ENCODE measurements around the gene POLDIP3. TPM values are rescaled to one million over a fixed set of nuclear protein-coding genes. Genes with fewer than 3 reads are reported as not detected.

POLDIP3 gene
- total and polyA plus RNA-seq, 2 experiments from 2014 or later: 31.4 to 40.3 TPM

DNA sequence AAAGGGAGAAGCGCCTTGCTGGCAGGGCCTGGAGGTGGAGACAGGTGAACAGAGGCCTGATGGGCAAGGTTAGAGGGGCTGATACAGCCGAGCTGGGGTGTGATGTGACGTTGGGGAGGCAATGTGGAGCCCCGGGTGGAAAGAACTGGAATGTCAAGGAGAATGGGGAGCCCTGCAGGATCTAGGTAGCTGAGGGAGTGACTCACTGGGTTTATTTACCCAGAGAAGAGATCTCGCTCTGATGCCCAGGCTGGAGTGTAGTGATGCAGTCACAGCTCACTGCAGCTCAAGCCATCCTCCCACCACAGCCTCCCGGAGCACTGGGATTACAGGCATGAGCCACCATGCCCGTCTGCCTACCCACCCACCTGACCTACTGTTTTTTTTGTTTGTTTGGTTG is 36.5 kb upstream of the POLDIP3 start:
- peaks cover 9% of the 10 kb centered on the region for H4K20me1 ChIP-seq (ENCODE audit: insufficient read depth, poor library complexity, severe bottlenecking)
- H3K27ac ChIP-seq: no peak overlapping the region
- peaks cover 36% of the 10 kb centered on the region for H3K79me2 ChIP-seq
- H3K4me3 ChIP-seq: no peak overlapping the region
- 84% methylated on average over 7 of the region's 7 CpGs for WGBS (ENCODE audit: low lambda C conversion rate, missing lambda C conversion rate)
- H3K4me2 ChIP-seq: no peak overlapping the region
- H3K9me2 ChIP-seq (replicated peaks; ENCODE audit: insufficient read depth): no peaks in the 10 kb centered on the region
- no peaks in the 10 kb centered on the region for H3K27me3 ChIP-seq
- no peaks in the 10 kb centered on the region for H3K9me3 ChIP-seq (ENCODE audit: low read depth)
- no peak for TF ChIP-seq EZH2phosphoT487 (IDR thresholded peaks at IDR 0.05; ENCODE audit: low read depth, severe bottlenecking, unreplicated experiment)
- no peak for TF ChIP-seq EZH2 (IDR thresholded peaks at IDR 0.05; ENCODE audit: borderline replicate concordance)
- TF ChIP-seq, protein P1, sequence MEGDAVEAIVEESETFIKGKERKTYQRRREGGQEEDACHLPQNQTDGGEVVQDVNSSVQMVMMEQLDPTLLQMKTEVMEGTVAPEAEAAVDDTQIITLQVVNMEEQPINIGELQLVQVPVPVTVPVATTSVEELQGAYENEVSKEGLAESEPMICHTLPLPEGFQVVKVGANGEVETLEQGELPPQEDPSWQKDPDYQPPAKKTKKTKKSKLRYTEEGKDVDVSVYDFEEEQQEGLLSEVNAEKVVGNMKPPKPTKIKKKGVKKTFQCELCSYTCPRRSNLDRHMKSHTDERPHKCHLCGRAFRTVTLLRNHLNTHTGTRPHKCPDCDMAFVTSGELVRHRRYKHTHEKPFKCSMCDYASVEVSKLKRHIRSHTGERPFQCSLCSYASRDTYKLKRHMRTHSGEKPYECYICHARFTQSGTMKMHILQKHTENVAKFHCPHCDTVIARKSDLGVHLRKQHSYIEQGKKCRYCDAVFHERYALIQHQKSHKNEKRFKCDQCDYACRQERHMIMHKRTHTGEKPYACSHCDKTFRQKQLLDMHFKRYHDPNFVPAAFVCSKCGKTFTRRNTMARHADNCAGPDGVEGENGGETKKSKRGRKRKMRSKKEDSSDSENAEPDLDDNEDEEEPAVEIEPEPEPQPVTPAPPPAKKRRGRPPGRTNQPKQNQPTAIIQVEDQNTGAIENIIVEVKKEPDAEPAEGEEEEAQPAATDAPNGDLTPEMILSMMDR (IDR thresholded peaks at IDR 0.05; ENCODE audit: poor library complexity): no peak
- no peak for DNase-seq (ENCODE audit: low spot score)
- peaks cover 26% of the 10 kb centered on the region for H3K4me1 ChIP-seq (ENCODE audit: insufficient read depth)
- H3K36me3 ChIP-seq (replicated peaks; ENCODE audit: insufficient read depth, low read depth): no peaks in the 10 kb centered on the region
- H2AFZ ChIP-seq: no peak overlapping the region

DNA sequence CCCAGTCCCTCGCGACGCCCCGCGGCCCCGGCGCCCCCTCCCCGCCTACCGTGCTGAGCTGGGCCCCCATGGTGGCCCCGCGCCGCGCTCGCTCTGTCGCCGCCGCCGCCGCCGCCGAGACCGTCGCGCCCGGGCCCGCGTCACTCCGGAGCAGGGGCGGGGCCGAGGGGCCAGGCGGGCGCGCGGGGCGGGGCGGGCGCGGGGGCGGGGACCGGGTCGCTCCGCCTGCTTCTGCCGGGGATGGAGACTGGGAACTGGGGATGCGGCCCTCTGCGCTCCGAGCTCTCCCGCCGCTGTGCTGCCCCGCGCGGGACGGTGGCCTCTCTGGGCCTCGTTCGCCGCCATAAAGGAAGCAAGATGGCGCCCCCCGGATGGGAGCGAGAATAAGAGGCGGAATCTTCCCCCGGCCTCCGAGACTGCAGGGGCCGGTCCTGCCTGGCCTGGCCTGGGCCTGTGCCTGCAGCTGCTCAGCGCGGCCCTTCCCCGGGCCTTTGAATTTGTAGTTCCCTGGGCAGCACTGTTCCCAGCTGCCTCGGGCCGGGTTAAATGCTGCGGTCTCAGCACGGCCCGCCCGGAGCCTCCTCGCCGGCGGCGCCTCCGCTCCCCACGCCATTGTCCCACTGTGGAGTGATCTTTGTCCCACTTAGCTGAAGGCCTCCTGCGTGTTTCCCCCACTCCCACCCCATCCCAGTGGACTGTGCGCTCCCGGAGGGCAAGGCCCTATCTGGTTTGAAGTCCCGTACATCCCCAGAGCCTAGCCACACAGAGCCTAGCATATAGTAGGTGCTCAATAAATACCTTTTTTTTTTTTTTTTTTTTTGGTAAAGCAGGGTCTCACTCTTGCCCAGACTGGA is 34.8 kb upstream of the POLDIP3 start, which contains the start of gene CYB5R3:
Gene CYB5R3 (minus strand): TSS at position 147 of the 854 bp plus-strand sequence. CDS start 77 bp downstream, at position 70.
- DNase-seq (ENCODE audit: low spot score): peak; percentile 93
- peaks cover 43% of the 10 kb centered on the region for H3K4me1 ChIP-seq (ENCODE audit: insufficient read depth)
- peak within 1 kb of the TSS; percentile 100 for H3K27ac ChIP-seq
- peak within 1 kb of the TSS; percentile 99 for H3K4me3 ChIP-seq
- 37% methylated on average over 16 of the region's 81 CpGs for WGBS (ENCODE audit: low lambda C conversion rate, missing lambda C conversion rate)
- H2AFZ ChIP-seq: peak within 1 kb of the TSS; percentile 84
- H4K20me1 ChIP-seq (ENCODE audit: insufficient read depth, poor library complexity, severe bottlenecking): peaks cover 19% of the 10 kb centered on the region
- H3K79me2 ChIP-seq: peaks cover 53% of the 10 kb centered on the region
- no peaks in the 10 kb centered on the region for H3K36me3 ChIP-seq (replicated peaks; ENCODE audit: insufficient read depth, low read depth)
- H3K9me3 ChIP-seq (ENCODE audit: low read depth): no peaks in the 10 kb centered on the region
- no peaks in the 10 kb centered on the region for H3K9me2 ChIP-seq (replicated peaks; ENCODE audit: insufficient read depth)
- H3K4me2 ChIP-seq: peak within 1 kb of the TSS; percentile 92
- no peaks in the 10 kb centered on the region for H3K27me3 ChIP-seq
- TF ChIP-seq, protein P1 (IDR thresholded peaks at IDR 0.05; ENCODE audit: poor library complexity): peak; percentile 19
- TF ChIP-seq EZH2phosphoT487 (IDR thresholded peaks at IDR 0.05; ENCODE audit: low read depth, severe bottlenecking, unreplicated experiment): no peak

DNA sequence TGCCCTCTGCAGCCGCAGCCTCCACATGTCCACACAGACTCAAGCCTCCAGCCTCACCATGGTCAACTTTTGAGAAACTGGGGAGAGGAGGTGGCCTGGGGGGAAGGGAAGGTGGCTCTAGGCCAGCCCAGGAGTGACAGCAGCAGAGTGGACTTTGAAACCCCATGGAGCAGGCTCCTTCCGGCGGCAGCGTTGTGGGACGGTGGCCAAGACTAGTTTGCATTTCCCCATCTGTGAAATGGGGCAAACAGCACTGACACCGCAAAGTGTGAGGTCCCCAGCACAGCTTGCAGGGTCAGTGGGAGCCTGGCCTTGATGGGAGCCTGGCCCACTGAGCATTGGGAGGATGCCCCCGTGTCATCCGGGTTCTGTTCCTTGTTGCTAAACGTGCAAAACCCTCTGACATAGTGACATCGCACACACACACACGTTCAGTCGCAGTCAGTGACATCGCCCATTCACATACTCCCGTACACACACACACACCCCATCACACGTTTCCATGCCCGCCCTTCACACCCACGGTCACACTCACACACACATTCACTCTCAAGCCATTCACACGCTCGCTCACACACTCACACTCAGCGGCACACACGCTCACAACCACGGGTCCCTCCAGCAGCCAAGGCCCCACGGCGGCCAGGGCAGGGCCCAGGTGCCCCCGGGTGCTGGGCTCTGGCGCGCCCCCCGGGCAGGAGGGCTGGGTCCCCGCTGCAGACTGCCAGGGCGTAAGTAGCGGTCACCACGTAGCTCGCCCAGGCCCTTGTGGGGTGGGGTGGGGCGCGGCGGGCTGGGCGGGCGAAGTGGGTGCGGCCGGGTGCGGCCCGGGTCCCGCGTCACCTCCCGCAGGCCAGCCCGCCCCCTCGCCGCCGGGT is 33.9 kb upstream of the POLDIP3 start:
- TF ChIP-seq EZH2 (IDR thresholded peaks at IDR 0.05; ENCODE audit: borderline replicate concordance) (no peak), EZH2phosphoT487 (IDR thresholded peaks at IDR 0.05; ENCODE audit: low read depth, severe bottlenecking, unreplicated experiment) (no peak)
- TF ChIP-seq, protein P1 (IDR thresholded peaks at IDR 0.05; ENCODE audit: poor library complexity): no peak
- Histone ChIP-seq H3K36me3 (replicated peaks; ENCODE audit: insufficient read depth, low read depth) (no peaks in the 10 kb centered on the region), H3K4me1 (ENCODE audit: insufficient read depth) (peaks cover 51% of the 10 kb centered on the region), H3K9me3 (ENCODE audit: low read depth) (no peaks in the 10 kb centered on the region), H3K4me2 (peak overlapping the region; percentile 92), H3K79me2 (peaks cover 61% of the 10 kb centered on the region), H4K20me1 (ENCODE audit: insufficient read depth, poor library complexity, severe bottlenecking) (peaks cover 28% of the 10 kb centered on the region), H3K4me3 (peak overlapping the region; percentile 99), H3K9me2 (replicated peaks; ENCODE audit: insufficient read depth) (no peaks in the 10 kb centered on the region), H3K27ac (peak overlapping the region; percentile 100), H2AFZ (peak overlapping the region; percentile 84), H3K27me3 (no peaks in the 10 kb centered on the region)
- peak; percentile 79 for DNase-seq (ENCODE audit: low spot score)
- WGBS (ENCODE audit: low lambda C conversion rate, missing lambda C conversion rate): 12% methylated on average over 28 of the region's 49 CpGs

Measured in hepatocyte (in vitro differentiated cells).